Coronary artery (tissue), 2 donors: ENCODE measurements around the gene LIPI.
"Not testable (repeated sequence)": the region's sequence is repeated elsewhere in the genome, so short reads cannot be mapped to it uniquely, and the experiment has no call there.

Experiments used
- DNase-seq: peaks from one replicate; pipeline ENCODE4 v3.0.0-alpha.2; 2017; ENCODE audit warnings: low spot score
- H3K27ac ChIP-seq, 2 donors: fragments of 200-600 bp; sonication (generic); one replicate each; pipeline ENCODE4 v1.5.1; 2016 to 2019
- H3K4me3 ChIP-seq: fragments of 200-600 bp; sonication (generic); 2 replicates; pipeline ENCODE4 v1.5.1; 2016; ENCODE audit warnings: mild to moderate bottlenecking, moderate library complexity
- CTCF ChIP-seq: fragments of 200-600 bp; sonication (generic); IDR thresholded peaks from one replicate; pipeline ENCODE4 v1.5.1; 2019; ENCODE audit warnings: antibody characterized with exemption

Gene LIPI

GRCh38 chr21:14070968-14071367 lies 139.8 kb downstream of the LIPI start:
- no peak overlapping the region for H3K27ac ChIP-seq
- DNase-seq: no peak
- H3K4me3 ChIP-seq: no peak overlapping the region
- TF ChIP-seq CTCF: no peak

- no peak for TF ChIP-seq CTCF
- DNase-seq: no peak
- no peak overlapping the region for H3K27ac ChIP-seq
These were observed 140.5 kb downstream of the LIPI start for GRCh38 chr21:14070049-14070893.

GRCh38 chr21:14064296-14064645 lies 146.5 kb downstream of the LIPI start:
- Histone ChIP-seq H3K27ac (no peak overlapping the region), H3K4me3 (no peak overlapping the region)
- DNase-seq: no peak
- no peak for TF ChIP-seq CTCF

More at GRCh38 chr21:14070049-14070893, 140.5 kb downstream of the LIPI start:
- H3K4me3 ChIP-seq: no peak overlapping the region

- not testable (repeated sequence) for DNase-seq, H3K4me3 ChIP-seq, H3K27ac ChIP-seq
These were observed 147.0 kb downstream of the LIPI start for GRCh38 chr21:14063620-14064295.

GRCh38 chr21:14062684-14063083 lies 148.1 kb downstream of the LIPI start:
- H3K27ac ChIP-seq, DNase-seq, H3K4me3 ChIP-seq: not testable (repeated sequence)

GRCh38 chr21:14061820-14062219 lies 148.9 kb downstream of the LIPI start:
- H3K4me3 ChIP-seq, DNase-seq, H3K27ac ChIP-seq: not testable (repeated sequence)

GRCh38 chr21:14058995-14059627 lies 151.6 kb downstream of the LIPI start:
- not testable (repeated sequence) for DNase-seq, H3K27ac ChIP-seq, H3K4me3 ChIP-seq
